ENCODE results near the gene PAPSS1.

Gene PAPSS1

GRCh38 chr4:107740950-107741701, 21.1 kb upstream of the PAPSS1 start:
- no peak for DNase-seq (ENCODE audit: low read depth)
- no peak overlapping the region for H3K4me3 ChIP-seq (ENCODE audit: low read depth, low read length)
- TF ChIP-seq CTCF (IDR thresholded peaks at IDR 0.05; ENCODE audit: insufficient read depth, low read depth, low read length, missing control alignments): no peak

GRCh38 chr4:107740381-107740780, 20.3 kb upstream of the PAPSS1 start:
- peak; percentile 8 for TF ChIP-seq CTCF (IDR thresholded peaks at IDR 0.05; ENCODE audit: insufficient read depth, low read depth, low read length, missing control alignments)
- no peak overlapping the region for H3K4me3 ChIP-seq (ENCODE audit: low read depth, low read length)
- peak; percentile 14 for DNase-seq (ENCODE audit: low read depth)

- TF ChIP-seq CTCF (IDR thresholded peaks at IDR 0.05; ENCODE audit: insufficient read depth, low read depth, low read length, missing control alignments): no peak
- no peak overlapping the region for H3K4me3 ChIP-seq (ENCODE audit: low read depth, low read length)
- no peak for DNase-seq (ENCODE audit: low read depth)
Observed at GRCh38 chr4:107737450-107737849, 17.4 kb upstream of the PAPSS1 start.

GRCh38 chr4:107736924-107737448, 17.0 kb upstream of the PAPSS1 start:
- peak; percentile 80 for TF ChIP-seq CTCF (IDR thresholded peaks at IDR 0.05; ENCODE audit: insufficient read depth, low read depth, low read length, missing control alignments)
- peak; percentile 75 for DNase-seq (ENCODE audit: low read depth)
- H3K4me3 ChIP-seq (ENCODE audit: low read depth, low read length): no peak overlapping the region

GRCh38 chr4:107736037-107736436, 16.0 kb upstream of the PAPSS1 start:
- DNase-seq (ENCODE audit: low read depth): peak; percentile 41
- no peak for TF ChIP-seq CTCF (IDR thresholded peaks at IDR 0.05; ENCODE audit: insufficient read depth, low read depth, low read length, missing control alignments)
- no peak overlapping the region for H3K4me3 ChIP-seq (ENCODE audit: low read depth, low read length)

GRCh38 chr4:107734120-107734519, 14.1 kb upstream of the PAPSS1 start:
- TF ChIP-seq CTCF (IDR thresholded peaks at IDR 0.05; ENCODE audit: insufficient read depth, low read depth, low read length, missing control alignments): peak; percentile 26
- peak; percentile 12 for DNase-seq (ENCODE audit: low read depth)
- no peak overlapping the region for H3K4me3 ChIP-seq (ENCODE audit: low read depth, low read length)
